OCI-LY1 (cell line): ENCODE measurements around the gene EFHD1.

Experiments
- H2AFZ ChIP-seq: fragments of 200-600 bp; sonication (generic), shearing (Covaris generic); 2 replicates; pipeline ENCODE4 v1.6.0; 2014; ENCODE audit warnings: antibody characterized with exemption, mild to moderate bottlenecking, low read length
- H3F3A ChIP-seq: fragments of 200-600 bp; sonication (generic), shearing (Covaris generic); 2 replicates; pipeline ENCODE4 v1.6.0; 2014; ENCODE audit warnings: mild to moderate bottlenecking, antibody characterized with exemption, low read length, moderate library complexity; ENCODE audit not compliant: insufficient read depth
- H3K27ac ChIP-seq: fragments of 200-600 bp; sonication (generic); 2 replicates; pipeline ENCODE4 v1.5.1; 2014; ENCODE audit warnings: low read length, mixed run types, mild to moderate bottlenecking, low read depth; ENCODE audit not compliant: poor library complexity, severe bottlenecking
- H3K27me3 ChIP-seq: fragments of 200-600 bp; sonication (generic); 2 replicates; pipeline ENCODE4 v1.6.0; 2014; ENCODE audit warnings: antibody characterized with exemption, mild to moderate bottlenecking, low read length, moderate library complexity; ENCODE audit not compliant: insufficient read depth
- H3K36me3 ChIP-seq: fragments of 200-600 bp; sonication (generic); 2 replicates; pipeline ENCODE4 v1.6.1; 2014; ENCODE audit warnings: mild to moderate bottlenecking, antibody characterized with exemption, low read length, moderate library complexity, mixed read lengths; ENCODE audit not compliant: insufficient read depth
- H3K4me1 ChIP-seq: fragments of 200-600 bp; sonication (generic); 2 replicates; pipeline ENCODE4 v1.5.1; 2014; ENCODE audit warnings: mild to moderate bottlenecking, low read length, moderate library complexity; ENCODE audit not compliant: insufficient read depth, severe bottlenecking
- H3K4me2 ChIP-seq: fragments of 200-600 bp; sonication (generic), shearing (Covaris generic); 2 replicates; pipeline ENCODE4 v1.6.1; 2014; ENCODE audit warnings: low read length
- H3K4me3 ChIP-seq: fragments of 200-600 bp; sonication (generic); 2 replicates; pipeline ENCODE4 v1.5.1; 2014; ENCODE audit warnings: low read length, low read depth, mild to moderate bottlenecking, mixed read lengths; ENCODE audit not compliant: poor library complexity, severe bottlenecking
- H3K79me2 ChIP-seq: fragments of 200-600 bp; shearing (Covaris generic); 2 replicates; pipeline ENCODE4 v1.6.1; 2016; ENCODE audit warnings: mixed run types, low read length, mixed read lengths; ENCODE audit not compliant: insufficient read depth
- H3K9ac ChIP-seq: fragments of 200-600 bp; sonication (generic), shearing (Covaris generic); 2 replicates; pipeline ENCODE4 v1.6.1; 2014; ENCODE audit warnings: mild to moderate bottlenecking, low read length, mixed read lengths
- H3K9me2 ChIP-seq: fragments of 200-600 bp; sonication (generic), shearing (Covaris generic); 2 replicates; pipeline ENCODE4 v1.6.1; 2014; ENCODE audit warnings: low read depth, mild to moderate bottlenecking, low read length, mixed read lengths
- H3K9me3 ChIP-seq: fragments of 200-600 bp; shearing (Covaris generic); 2 replicates; pipeline ENCODE4 v1.6.1; 2014; ENCODE audit warnings: low read length, mixed read lengths
- H4K20me1 ChIP-seq: fragments of 200-600 bp; sonication (generic), shearing (Covaris generic); 2 replicates; pipeline ENCODE4 v1.6.0; 2016; ENCODE audit warnings: mild to moderate bottlenecking, low read length; ENCODE audit not compliant: insufficient read depth
- EZH2 ChIP-seq: fragments of 200-600 bp; sonication (generic), shearing (Covaris generic); IDR thresholded peaks from 2 replicates; pipeline ENCODE4 v1.8.0; 2017; ENCODE audit warnings: borderline replicate concordance, mixed run types, mild to moderate bottlenecking, antibody characterized with exemption, low read length, moderate library complexity, mixed read lengths
- TF ChIP-seq, protein P1 (sequence below): fragments of 200-600 bp; sonication (generic), shearing (Covaris generic); IDR thresholded peaks from 2 replicates; pipeline ENCODE4 v1.5.1; 2017; ENCODE audit warnings: mild to moderate bottlenecking, antibody characterized with exemption, low read length, moderate library complexity, mixed read lengths

Gene EFHD1

DNA sequence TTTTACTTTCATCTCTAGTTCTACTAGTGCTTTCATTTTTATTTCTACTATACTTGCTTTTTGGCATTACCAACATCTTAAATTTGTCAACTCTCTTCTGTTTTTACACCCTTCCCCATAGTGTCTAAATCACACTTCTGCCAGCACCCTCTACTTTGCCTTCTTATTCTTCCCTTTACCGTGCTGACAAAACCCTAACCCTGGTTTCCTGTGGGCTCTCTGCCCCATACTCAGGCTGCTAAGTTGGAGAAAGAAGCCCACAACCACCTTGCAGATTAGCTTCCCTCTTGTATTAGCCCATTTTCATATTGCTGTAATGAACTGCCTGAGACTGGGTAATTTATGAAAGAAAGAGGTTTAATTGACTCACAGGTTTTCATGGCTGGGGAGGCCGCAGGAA is 88.5 kb downstream of the EFHD1 start:
- H3K4me1 ChIP-seq, result no peaks in the 10 kb centered on the region
- TF ChIP-seq, protein P1, sequence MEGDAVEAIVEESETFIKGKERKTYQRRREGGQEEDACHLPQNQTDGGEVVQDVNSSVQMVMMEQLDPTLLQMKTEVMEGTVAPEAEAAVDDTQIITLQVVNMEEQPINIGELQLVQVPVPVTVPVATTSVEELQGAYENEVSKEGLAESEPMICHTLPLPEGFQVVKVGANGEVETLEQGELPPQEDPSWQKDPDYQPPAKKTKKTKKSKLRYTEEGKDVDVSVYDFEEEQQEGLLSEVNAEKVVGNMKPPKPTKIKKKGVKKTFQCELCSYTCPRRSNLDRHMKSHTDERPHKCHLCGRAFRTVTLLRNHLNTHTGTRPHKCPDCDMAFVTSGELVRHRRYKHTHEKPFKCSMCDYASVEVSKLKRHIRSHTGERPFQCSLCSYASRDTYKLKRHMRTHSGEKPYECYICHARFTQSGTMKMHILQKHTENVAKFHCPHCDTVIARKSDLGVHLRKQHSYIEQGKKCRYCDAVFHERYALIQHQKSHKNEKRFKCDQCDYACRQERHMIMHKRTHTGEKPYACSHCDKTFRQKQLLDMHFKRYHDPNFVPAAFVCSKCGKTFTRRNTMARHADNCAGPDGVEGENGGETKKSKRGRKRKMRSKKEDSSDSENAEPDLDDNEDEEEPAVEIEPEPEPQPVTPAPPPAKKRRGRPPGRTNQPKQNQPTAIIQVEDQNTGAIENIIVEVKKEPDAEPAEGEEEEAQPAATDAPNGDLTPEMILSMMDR, result no peak
- no peak for TF ChIP-seq EZH2
- H3K36me3 ChIP-seq, result peaks cover 70% of the 10 kb centered on the region
- no peaks in the 10 kb centered on the region for H3K9me2 ChIP-seq
- H2AFZ ChIP-seq, result no peak overlapping the region
- peaks cover 41% of the 10 kb centered on the region for H3K79me2 ChIP-seq
- H3K9ac ChIP-seq, result no peak overlapping the region
- no peaks in the 10 kb centered on the region for H3K27me3 ChIP-seq
- H3F3A ChIP-seq, result no peaks in the 10 kb centered on the region
- H3K4me3 ChIP-seq, result no peak overlapping the region
- H3K9me3 ChIP-seq, result no peaks in the 10 kb centered on the region
- H4K20me1 ChIP-seq, result no peaks in the 10 kb centered on the region
- no peak overlapping the region for H3K4me2 ChIP-seq
- no peak overlapping the region for H3K27ac ChIP-seq

DNA sequence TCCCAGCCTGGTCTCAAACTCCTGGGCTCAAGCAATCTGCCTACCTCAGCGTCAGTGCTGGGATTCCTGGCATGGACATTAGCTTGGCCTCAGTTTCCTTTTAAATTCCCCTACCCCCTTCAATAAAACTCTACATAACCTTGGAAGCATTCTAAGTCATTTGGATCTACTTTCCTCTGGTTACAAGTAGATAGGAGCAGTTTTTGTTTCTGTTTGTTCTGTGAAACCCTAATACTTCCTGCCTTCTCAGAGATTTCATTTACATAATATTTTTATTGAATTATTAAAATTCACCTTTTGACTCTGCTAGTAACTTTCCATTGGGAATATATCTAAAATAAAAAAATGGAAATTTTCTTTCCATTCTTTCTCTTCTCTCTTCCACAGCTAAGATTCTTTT is 89.6 kb downstream of the EFHD1 start:
- Histone ChIP-seq H3K36me3 (peaks cover 70% of the 10 kb centered on the region), H3K79me2 (peaks cover 32% of the 10 kb centered on the region), H3K4me2 (no peak overlapping the region), H3K9me2 (no peaks in the 10 kb centered on the region), H3F3A (no peaks in the 10 kb centered on the region), H2AFZ (no peak overlapping the region), H3K27me3 (no peaks in the 10 kb centered on the region), H4K20me1 (no peaks in the 10 kb centered on the region), H3K9ac (no peak overlapping the region), H3K4me3 (no peak overlapping the region), H3K27ac (no peak overlapping the region), H3K4me1 (no peaks in the 10 kb centered on the region), H3K9me3 (no peaks in the 10 kb centered on the region)
- TF ChIP-seq, protein P1, result no peak
- TF ChIP-seq EZH2, result no peak

DNA sequence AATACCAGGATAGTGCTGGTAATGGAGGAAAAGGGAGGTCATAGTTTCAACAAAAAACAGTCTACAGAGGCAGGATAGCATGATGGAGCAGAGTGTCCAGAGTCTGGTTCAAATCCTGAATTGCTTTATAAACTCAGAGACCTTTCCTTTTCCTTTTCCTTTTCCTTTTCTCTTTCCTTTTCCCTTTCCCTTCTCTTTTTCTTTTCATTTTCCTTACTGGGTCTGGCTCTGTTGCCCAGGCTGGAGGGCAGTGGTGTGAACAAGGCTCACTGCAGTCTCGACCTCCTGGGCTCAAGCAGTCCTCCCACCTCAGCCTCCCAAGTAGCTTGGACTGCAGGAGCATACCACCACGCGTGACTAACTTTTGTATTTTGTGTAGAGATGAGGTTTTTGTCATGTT is 95.4 kb downstream of the EFHD1 start:
- Histone ChIP-seq H3K79me2 (peaks cover 7% of the 10 kb centered on the region; the same call in 1 of the 2 replicates), H3K4me1 (no peaks in the 10 kb centered on the region), H3K4me3 (no peak overlapping the region), H3K27me3 (no peaks in the 10 kb centered on the region), H2AFZ (no peak overlapping the region), H4K20me1 (no peaks in the 10 kb centered on the region), H3K9ac (no peak overlapping the region), H3K4me2 (no peak overlapping the region), H3K36me3 (peaks cover 61% of the 10 kb centered on the region), H3K9me2 (no peaks in the 10 kb centered on the region), H3K9me3 (no peaks in the 10 kb centered on the region), H3K27ac (no peak overlapping the region), H3F3A (no peaks in the 10 kb centered on the region)
- TF ChIP-seq, protein P1, result no peak
- TF ChIP-seq EZH2, result no peak
